HPDE6-E6E7 (cell line): Measurements from ENCODE around the gene SLC52A3.

Source experiments
- DNase-seq: peaks from one replicate; pipeline ENCODE4 v3.0.0; 2011; ENCODE audit warnings: missing footprints; ENCODE audit errors: extremely low spot score

The SLC52A3 gene

DNA sequence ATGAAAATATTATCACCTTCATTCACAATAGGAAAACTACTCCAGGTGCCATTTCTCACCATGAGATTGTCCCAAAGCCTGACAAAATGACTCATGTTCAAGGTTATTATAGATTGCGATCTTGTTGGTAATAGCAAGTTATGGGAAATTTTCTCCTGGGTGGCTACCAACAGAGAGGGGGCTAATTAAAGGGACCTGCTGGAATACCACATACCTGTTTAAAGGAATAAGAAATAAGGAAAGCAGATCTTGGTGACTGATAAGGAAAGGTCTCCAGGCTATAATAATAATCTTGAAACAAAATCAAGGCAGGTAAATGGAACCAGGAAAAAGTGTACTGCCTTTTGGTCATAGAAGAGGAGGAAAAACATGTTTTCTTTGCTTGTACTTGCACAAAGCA, 1.4 kb downstream of the SLC52A3 start:
- no peak for DNase-seq

DNA sequence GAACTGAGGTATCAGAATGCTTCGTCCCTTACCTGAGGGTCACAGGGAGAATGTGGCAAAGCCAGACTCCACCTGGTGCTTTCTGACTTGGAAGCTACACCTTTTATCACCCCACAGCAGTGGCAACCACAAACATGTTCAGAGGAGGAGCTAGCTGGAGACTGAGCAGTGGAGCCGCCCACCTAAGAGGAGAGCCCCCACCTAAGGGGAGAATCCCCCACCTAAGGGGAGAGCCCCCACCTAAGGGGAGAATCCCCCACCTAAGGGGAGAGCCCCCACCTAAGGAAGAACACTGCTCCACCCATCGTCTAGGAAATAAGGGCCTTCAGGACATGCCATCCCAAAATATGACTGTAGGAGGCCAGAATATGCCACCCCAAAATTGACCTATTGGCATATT, 4.0 kb downstream of the SLC52A3 start:
- no peak for DNase-seq

- DNase-seq: no peak
Observed at GRCh38 chr20:761418-762381, 6.6 kb downstream of the SLC52A3 start.

DNA sequence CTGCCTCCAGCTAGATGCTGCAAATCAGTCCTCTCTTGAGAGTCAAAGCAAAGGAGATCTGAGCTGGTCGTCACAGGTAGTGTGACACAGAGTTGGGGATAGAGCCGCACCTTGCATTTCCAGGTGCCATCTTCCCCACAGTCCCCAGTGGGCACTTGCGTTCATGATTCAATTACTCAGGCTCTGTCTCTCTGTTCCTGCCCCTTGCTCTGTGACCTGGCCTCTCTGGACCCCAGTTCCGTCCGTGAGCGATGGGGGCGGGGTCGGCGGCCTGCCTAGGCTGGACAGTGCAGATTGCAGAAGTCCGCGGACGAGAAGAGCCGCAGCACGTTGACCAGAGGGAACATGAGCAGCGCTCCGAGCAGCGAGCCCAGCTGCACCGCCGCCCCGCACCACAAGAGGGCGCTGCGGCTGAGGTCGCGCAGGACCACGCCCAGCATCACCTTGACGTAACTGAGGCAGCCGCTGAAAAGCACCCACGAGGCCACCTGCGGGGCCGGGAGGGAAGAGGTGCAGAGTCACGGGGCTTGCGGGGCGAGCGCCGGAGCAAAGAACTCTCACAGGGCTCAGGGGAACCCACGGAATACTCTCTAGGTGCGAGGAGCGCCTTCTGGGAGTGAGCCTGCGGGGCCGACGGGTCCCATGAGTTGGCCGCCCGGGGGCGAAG, 7.4 kb downstream of the SLC52A3 start:
- no peak for DNase-seq

- no peak for DNase-seq
Observed at GRCh38 chr20:757506-757905, 10.8 kb downstream of the SLC52A3 start.

DNA sequence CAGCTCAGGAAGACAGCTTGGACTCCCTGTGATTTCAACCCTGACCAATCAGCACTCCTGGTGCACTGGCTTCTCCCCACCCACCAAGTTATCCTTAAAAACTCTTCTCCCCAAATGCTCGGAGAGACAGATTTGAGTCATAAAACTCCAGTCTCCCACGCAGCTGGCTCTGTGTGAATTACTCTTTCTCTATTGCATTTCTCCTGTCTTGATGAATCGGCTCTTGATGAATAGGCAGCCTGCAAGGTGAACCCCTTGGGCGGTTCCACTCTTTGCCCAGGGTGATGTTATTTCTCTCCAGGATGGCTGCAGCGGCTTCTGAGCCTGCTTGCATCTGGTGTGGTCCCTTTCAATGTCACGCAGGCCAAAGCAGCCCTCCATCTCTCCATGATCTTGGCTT, 12.4 kb downstream of the SLC52A3 start:
- DNase-seq: no peak

DNA sequence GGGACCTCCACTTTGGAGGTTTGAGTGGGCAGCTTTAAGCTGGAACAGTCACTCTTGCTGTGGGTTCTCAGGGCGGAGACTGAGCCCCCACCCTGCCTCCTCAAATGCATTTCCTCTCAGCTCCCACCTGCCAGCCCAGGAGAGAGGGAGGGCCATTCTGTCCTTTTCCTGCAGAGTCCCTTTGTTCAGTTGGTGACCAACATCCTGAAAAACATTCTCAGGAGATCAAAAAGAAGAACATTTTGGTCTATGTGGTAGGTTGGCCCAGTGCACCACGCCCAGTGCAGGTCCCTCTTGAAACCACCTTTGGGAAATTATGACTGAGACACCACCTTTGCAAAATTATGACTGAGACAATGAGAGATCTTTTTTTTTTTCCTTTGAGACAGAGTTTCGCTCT, 13.4 kb downstream of the SLC52A3 start:
- no peak for DNase-seq

GRCh38 chr20:753897-754635, 14.2 kb downstream of the SLC52A3 start:
- DNase-seq: no peak

- no peak for DNase-seq
Observed at GRCh38 chr20:753136-753535, 15.2 kb downstream of the SLC52A3 start.

- DNase-seq: no peak
Observed at GRCh38 chr20:752291-752690, 16.0 kb downstream of the SLC52A3 start.

GRCh38 chr20:751761-752160, 16.5 kb downstream of the SLC52A3 start:
- DNase-seq: no peak

DNA sequence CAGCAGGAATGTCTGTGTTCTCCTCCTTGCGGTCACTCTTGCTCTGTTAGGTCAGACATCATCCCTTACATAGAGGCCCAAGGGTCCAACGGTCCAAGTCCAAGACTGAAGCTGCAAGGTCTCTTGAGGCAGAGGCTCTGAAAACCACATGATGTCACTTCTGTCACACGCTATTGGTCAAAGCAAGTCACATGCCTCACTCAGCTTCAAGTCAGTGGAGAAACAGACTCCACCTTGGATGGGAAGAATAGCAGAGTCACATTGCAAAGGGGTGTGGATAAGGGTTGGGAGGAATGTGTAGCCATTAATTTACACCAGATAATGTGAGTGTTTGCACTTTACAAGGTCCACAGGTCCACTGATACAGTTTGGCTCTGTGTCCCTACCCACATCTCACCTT, 17.5 kb downstream of the SLC52A3 start:
- no peak for DNase-seq

- DNase-seq: no peak
Observed at GRCh38 chr20:745683-746301, 22.5 kb downstream of the SLC52A3 start.

- DNase-seq: no peak
Observed at GRCh38 chr20:742156-742555, 26.1 kb downstream of the SLC52A3 start.

GRCh38 chr20:741620-742019, 26.7 kb downstream of the SLC52A3 start:
- no peak for DNase-seq

GRCh38 chr20:740162-740561, 28.1 kb downstream of the SLC52A3 start:
- DNase-seq: no peak

GRCh38 chr20:739736-740135, 28.6 kb downstream of the SLC52A3 start:
- DNase-seq: no peak

DNA sequence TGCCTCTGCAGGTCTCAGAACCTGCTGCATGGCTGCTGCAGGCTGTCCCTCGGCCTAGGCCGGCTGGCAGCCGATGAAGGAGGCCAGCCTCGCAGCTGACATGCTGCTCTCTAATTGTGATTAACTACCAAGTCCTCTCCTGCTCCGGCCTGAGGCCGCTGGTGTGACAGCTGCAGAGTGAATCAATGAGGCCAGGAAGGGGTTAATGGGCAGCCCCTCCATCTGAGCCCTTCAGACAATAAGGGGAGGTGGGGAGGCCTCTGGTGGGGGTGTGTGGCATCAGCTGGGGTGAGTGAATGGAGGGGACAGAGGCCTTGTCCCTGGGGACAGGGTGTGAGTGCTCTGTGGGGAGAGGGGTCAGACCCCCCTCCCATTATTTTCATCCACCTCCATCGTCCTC, 34.4 kb downstream of the SLC52A3 start:
- no peak for DNase-seq

GRCh38 chr20:732727-733126, 35.6 kb downstream of the SLC52A3 start:
- no peak for DNase-seq

GRCh38 chr20:731891-732560, 36.3 kb downstream of the SLC52A3 start:
- DNase-seq: no peak

- DNase-seq: no peak
Observed at GRCh38 chr20:730005-730404, 38.3 kb downstream of the SLC52A3 start.
